OCI-LY1 (cell line): ENCODE results near the gene PHLDA2.
A peak's percentile ranks its signal among the peaks of the same experiment; 100 is the strongest.

ENCODE experiments used
- H2AFZ ChIP-seq: fragments of 200-600 bp; sonication (generic), shearing (Covaris generic); 2 replicates; pipeline ENCODE4 v1.6.0; 2014; ENCODE audit warnings: antibody characterized with exemption, mild to moderate bottlenecking, low read length
- H3F3A ChIP-seq: fragments of 200-600 bp; sonication (generic), shearing (Covaris generic); 2 replicates; pipeline ENCODE4 v1.6.0; 2014; ENCODE audit warnings: mild to moderate bottlenecking, antibody characterized with exemption, low read length, moderate library complexity; ENCODE audit not compliant: insufficient read depth
- H3K27ac ChIP-seq: fragments of 200-600 bp; sonication (generic); 2 replicates; pipeline ENCODE4 v1.5.1; 2014; ENCODE audit warnings: low read length, mixed run types, mild to moderate bottlenecking, low read depth; ENCODE audit not compliant: poor library complexity, severe bottlenecking
- H3K27me3 ChIP-seq: fragments of 200-600 bp; sonication (generic); 2 replicates; pipeline ENCODE4 v1.6.0; 2014; ENCODE audit warnings: antibody characterized with exemption, mild to moderate bottlenecking, low read length, moderate library complexity; ENCODE audit not compliant: insufficient read depth
- H3K36me3 ChIP-seq: fragments of 200-600 bp; sonication (generic); 2 replicates; pipeline ENCODE4 v1.6.1; 2014; ENCODE audit warnings: mild to moderate bottlenecking, antibody characterized with exemption, low read length, moderate library complexity, mixed read lengths; ENCODE audit not compliant: insufficient read depth
- H3K4me1 ChIP-seq: fragments of 200-600 bp; sonication (generic); 2 replicates; pipeline ENCODE4 v1.5.1; 2014; ENCODE audit warnings: mild to moderate bottlenecking, low read length, moderate library complexity; ENCODE audit not compliant: insufficient read depth, severe bottlenecking
- H3K4me2 ChIP-seq: fragments of 200-600 bp; sonication (generic), shearing (Covaris generic); 2 replicates; pipeline ENCODE4 v1.6.1; 2014; ENCODE audit warnings: low read length
- H3K4me3 ChIP-seq: fragments of 200-600 bp; sonication (generic); 2 replicates; pipeline ENCODE4 v1.5.1; 2014; ENCODE audit warnings: low read length, low read depth, mild to moderate bottlenecking, mixed read lengths; ENCODE audit not compliant: poor library complexity, severe bottlenecking
- H3K79me2 ChIP-seq: fragments of 200-600 bp; shearing (Covaris generic); 2 replicates; pipeline ENCODE4 v1.6.1; 2016; ENCODE audit warnings: mixed run types, low read length, mixed read lengths; ENCODE audit not compliant: insufficient read depth
- H3K9ac ChIP-seq: fragments of 200-600 bp; sonication (generic), shearing (Covaris generic); 2 replicates; pipeline ENCODE4 v1.6.1; 2014; ENCODE audit warnings: mild to moderate bottlenecking, low read length, mixed read lengths
- H3K9me2 ChIP-seq: fragments of 200-600 bp; sonication (generic), shearing (Covaris generic); 2 replicates; pipeline ENCODE4 v1.6.1; 2014; ENCODE audit warnings: low read depth, mild to moderate bottlenecking, low read length, mixed read lengths
- H3K9me3 ChIP-seq: fragments of 200-600 bp; shearing (Covaris generic); 2 replicates; pipeline ENCODE4 v1.6.1; 2014; ENCODE audit warnings: low read length, mixed read lengths
- H4K20me1 ChIP-seq: fragments of 200-600 bp; sonication (generic), shearing (Covaris generic); 2 replicates; pipeline ENCODE4 v1.6.0; 2016; ENCODE audit warnings: mild to moderate bottlenecking, low read length; ENCODE audit not compliant: insufficient read depth
- EZH2 ChIP-seq: fragments of 200-600 bp; sonication (generic), shearing (Covaris generic); IDR thresholded peaks from 2 replicates; pipeline ENCODE4 v1.8.0; 2017; ENCODE audit warnings: borderline replicate concordance, mixed run types, mild to moderate bottlenecking, antibody characterized with exemption, low read length, moderate library complexity, mixed read lengths
- TF ChIP-seq, protein P1 (sequence below): fragments of 200-600 bp; sonication (generic), shearing (Covaris generic); IDR thresholded peaks from 2 replicates; pipeline ENCODE4 v1.5.1; 2017; ENCODE audit warnings: mild to moderate bottlenecking, antibody characterized with exemption, low read length, moderate library complexity, mixed read lengths

Gene PHLDA2

DNA sequence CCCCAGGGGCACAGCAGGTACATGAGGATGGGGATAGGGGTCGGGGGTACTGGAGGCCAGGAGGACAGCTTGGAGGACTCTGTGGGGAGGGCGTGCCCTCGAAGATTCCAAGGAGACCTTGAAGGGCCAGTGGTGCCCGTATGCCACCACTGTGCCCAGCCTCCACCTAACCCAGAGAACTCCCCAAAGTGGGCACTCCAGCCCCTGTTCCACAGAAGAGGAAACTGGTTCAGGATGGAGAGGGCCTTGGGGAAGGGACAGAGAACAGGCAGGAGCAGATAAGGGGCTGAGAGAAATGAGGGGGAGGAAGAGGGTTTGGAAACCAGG is 2.2 kb upstream of the PHLDA2 start:
- H3K4me1 ChIP-seq = no peaks in the 10 kb centered on the region
- H3K36me3 ChIP-seq = no peaks in the 10 kb centered on the region
- no peaks in the 10 kb centered on the region for H3K79me2 ChIP-seq
- no peaks in the 10 kb centered on the region for H3F3A ChIP-seq
- no peak overlapping the region for H3K4me2 ChIP-seq
- H3K9ac ChIP-seq = no peak overlapping the region
- H4K20me1 ChIP-seq = no peaks in the 10 kb centered on the region
- no peaks in the 10 kb centered on the region for H3K9me3 ChIP-seq
- no peak overlapping the region for H3K27ac ChIP-seq
- H3K9me2 ChIP-seq = no peaks in the 10 kb centered on the region
- no peaks in the 10 kb centered on the region for H3K27me3 ChIP-seq
- no peak for TF ChIP-seq EZH2
- TF ChIP-seq, protein P1, sequence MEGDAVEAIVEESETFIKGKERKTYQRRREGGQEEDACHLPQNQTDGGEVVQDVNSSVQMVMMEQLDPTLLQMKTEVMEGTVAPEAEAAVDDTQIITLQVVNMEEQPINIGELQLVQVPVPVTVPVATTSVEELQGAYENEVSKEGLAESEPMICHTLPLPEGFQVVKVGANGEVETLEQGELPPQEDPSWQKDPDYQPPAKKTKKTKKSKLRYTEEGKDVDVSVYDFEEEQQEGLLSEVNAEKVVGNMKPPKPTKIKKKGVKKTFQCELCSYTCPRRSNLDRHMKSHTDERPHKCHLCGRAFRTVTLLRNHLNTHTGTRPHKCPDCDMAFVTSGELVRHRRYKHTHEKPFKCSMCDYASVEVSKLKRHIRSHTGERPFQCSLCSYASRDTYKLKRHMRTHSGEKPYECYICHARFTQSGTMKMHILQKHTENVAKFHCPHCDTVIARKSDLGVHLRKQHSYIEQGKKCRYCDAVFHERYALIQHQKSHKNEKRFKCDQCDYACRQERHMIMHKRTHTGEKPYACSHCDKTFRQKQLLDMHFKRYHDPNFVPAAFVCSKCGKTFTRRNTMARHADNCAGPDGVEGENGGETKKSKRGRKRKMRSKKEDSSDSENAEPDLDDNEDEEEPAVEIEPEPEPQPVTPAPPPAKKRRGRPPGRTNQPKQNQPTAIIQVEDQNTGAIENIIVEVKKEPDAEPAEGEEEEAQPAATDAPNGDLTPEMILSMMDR = no peak
- H2AFZ ChIP-seq = no peak overlapping the region
- no peak overlapping the region for H3K4me3 ChIP-seq

DNA sequence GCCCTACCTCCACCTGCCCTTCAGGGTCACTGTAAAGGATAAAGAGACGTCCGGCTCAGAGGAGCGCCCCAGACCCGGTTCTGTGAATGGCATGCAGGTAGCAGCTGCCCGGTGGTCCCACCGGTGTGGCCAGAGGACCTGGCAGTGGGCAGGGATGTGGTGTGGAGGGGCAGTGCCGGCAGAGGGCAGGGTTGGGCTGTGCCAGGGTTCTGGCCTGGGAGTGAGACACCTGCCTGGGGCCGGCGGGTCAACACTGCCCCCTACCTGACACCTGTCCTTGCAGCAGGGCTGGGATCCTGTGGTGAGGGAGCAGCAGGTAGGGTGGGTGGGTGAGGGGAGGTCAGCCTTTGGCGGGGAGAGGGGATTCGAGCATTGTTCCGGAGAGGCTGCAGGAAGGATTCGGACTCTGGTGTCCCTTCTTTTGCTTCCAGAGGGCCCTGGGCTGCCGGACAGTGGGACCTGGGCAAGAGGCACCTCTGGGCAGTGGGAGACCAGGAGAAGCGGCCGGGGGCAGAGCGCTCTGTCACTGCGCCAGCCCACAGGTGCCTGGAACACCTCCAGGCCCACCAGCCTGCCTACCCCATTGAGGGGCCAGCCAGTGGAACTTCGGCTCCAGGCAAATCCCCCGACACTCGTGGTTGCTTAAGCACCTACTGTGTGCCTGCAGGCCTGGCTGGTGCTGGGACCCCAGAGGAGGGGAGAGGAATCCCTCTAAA is 1.6 kb upstream of the PHLDA2 start:
- Histone ChIP-seq H3K9ac (no peak overlapping the region), H3K79me2 (no peaks in the 10 kb centered on the region), H3K4me2 (no peak overlapping the region), H3F3A (no peaks in the 10 kb centered on the region), H3K36me3 (no peaks in the 10 kb centered on the region), H3K9me2 (no peaks in the 10 kb centered on the region), H3K4me1 (no peaks in the 10 kb centered on the region), H3K9me3 (no peaks in the 10 kb centered on the region), H3K27me3 (no peaks in the 10 kb centered on the region), H2AFZ (no peak overlapping the region), H3K4me3 (no peak overlapping the region), H3K27ac (no peak overlapping the region), H4K20me1 (no peaks in the 10 kb centered on the region)
- TF ChIP-seq EZH2 = no peak
- TF ChIP-seq, protein P1 = peak; percentile 78

DNA sequence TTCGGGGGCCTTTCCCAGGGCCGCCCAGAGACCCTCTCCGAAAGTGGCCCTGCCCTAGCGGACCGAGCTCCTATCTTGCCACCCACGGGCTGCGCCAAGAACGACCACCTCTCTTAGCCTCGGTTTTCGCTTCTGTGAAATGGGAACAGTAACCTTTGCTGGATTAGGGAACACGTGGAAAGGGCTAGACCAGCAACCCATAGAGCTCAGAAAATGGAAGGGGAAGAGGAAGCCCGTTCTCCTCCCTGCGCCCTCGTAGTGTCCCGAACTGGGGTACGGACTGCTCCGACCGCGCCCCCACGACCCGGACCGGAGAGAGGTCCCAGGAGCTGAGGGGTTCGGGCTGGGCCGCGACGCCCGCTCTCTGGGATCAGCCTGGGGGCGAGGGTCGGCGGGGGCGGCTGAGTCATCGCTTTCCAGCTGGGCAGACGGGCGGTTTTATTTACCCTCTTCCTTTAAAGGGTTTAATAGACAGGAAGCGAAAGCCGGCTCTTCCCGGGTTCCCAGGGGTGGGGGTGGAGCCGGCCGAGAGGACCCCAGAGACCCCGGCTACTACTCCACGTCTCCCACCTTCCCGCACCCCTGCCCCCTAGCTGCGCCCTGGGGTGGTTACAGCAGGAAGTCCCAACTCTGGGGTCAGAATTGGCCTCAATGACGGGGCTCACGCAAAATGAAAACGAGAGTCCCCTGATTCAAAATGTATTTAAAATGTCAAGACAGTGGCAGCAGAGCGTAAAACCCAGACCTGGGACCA is 907 bp upstream of the PHLDA2 start:
- H3K27ac ChIP-seq = no peak overlapping the region
- no peaks in the 10 kb centered on the region for H3K79me2 ChIP-seq
- no peak overlapping the region for H3K4me3 ChIP-seq
- H2AFZ ChIP-seq = no peak overlapping the region
- H3F3A ChIP-seq = no peaks in the 10 kb centered on the region
- no peaks in the 10 kb centered on the region for H4K20me1 ChIP-seq
- no peaks in the 10 kb centered on the region for H3K9me3 ChIP-seq
- H3K4me1 ChIP-seq = no peaks in the 10 kb centered on the region
- H3K9me2 ChIP-seq = no peaks in the 10 kb centered on the region
- no peaks in the 10 kb centered on the region for H3K36me3 ChIP-seq
- TF ChIP-seq EZH2 = no peak
- TF ChIP-seq, protein P1 = no peak
- no peaks in the 10 kb centered on the region for H3K27me3 ChIP-seq
- no peak overlapping the region for H3K4me2 ChIP-seq
- no peak overlapping the region for H3K9ac ChIP-seq
